Measurements from ENCODE around the gene SRMS. TPM values are rescaled to one million over a fixed set of nuclear protein-coding genes. Genes with fewer than 3 reads are reported as not detected.

Gene SRMS
- total and polyA plus RNA-seq, 2 of the 13 experiments (the other 11 are each of a cell fraction or from before 2014, with no cell fraction given) = not detected

DNA sequence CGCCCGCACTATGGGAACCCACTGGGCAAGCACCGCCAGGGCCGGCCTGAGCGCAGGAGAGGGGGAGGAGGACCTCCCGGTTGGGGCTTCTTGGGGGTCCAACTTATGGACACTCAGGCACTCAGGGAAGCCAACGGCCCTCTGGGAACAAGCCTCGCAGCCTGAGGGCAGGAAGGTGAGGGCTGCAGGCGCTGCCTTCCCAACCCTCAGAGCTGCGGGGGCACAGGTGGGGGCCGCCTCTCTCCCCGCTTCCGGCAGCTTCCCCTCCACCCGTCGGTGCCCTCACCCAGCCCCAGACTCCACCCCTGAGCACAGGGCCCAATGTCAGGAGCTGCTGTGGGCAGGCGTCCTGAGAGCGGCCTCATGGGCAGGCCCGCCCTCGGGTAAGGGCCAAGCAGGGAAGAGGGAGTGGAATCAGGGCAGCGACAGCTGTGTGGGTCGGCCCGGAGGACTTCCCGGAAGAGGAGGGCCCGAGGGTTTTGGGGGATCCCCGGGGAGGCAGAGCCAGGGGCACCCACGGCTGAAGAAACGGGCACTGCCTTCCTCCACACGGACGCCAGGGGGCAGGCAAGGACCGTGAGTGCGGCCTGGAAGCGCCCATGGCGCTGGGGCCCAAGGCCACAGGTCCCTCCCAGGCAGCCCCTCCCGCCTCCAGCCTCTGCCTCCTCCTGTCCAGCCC lies 9.9 kb downstream of the SRMS start (continued):
- TF ChIP-seq NRL (CRISPR knock-in tag; IDR thresholded peaks at IDR 0.05; ENCODE audit: borderline replicate concordance) (peak; percentile 94), KDM1A (CRISPR knock-in tag; IDR thresholded peaks at IDR 0.05) (0 out of 2 replicates have a peak, but pooled peaks have one; percentile 23), SATB2 (CRISPR knock-in tag; IDR thresholded peaks at IDR 0.05) (0 out of 2 replicates have a peak, but pooled peaks have one; percentile 60), ZNF841 (CRISPR knock-in tag; IDR thresholded peaks at IDR 0.05; ENCODE audit: borderline replicate concordance) (no peak), SAFB2 (CRISPR knock-in tag; IDR thresholded peaks at IDR 0.05; ENCODE audit: borderline replicate concordance, low read depth) (peak; percentile 80), ZSCAN9 (CRISPR knock-in tag; IDR thresholded peaks at IDR 0.05; ENCODE audit: borderline replicate concordance) (peak; percentile 71; the same call in 1 of the 2 replicates), GATAD2A (CRISPR knock-in tag; IDR thresholded peaks at IDR 0.05) (peak; percentile 94), SP1 (IDR thresholded peaks at IDR 0.05) (no peak), SP1 (CRISPR knock-in tag; IDR thresholded peaks at IDR 0.05) (peak; percentile 80; the same call in 1 of the 2 replicates), ZNF891 (CRISPR knock-in tag; IDR thresholded peaks at IDR 0.05) (peak; percentile 96), HNRNPK (IDR thresholded peaks at IDR 0.05; ENCODE audit: low read depth, low read length, poor library complexity, severe bottlenecking) (peak; percentile 96), ZFP36 (IDR thresholded peaks at IDR 0.05; ENCODE audit: borderline replicate concordance, low read depth, low read length, partially characterized antibody) (peak; percentile 98), ZNF678 (CRISPR knock-in tag; IDR thresholded peaks at IDR 0.05) (no peak), MED1 (CRISPR knock-in tag; IDR thresholded peaks at IDR 0.05) (peak; percentile 82), GATA4 (IDR thresholded peaks at IDR 0.05; ENCODE audit: borderline replicate concordance, low read depth) (no peak), ZFP1 (CRISPR knock-in tag; IDR thresholded peaks at IDR 0.05) (peak; percentile 38), TAF1 (CRISPR knock-in tag; IDR thresholded peaks at IDR 0.05) (peak; percentile 25; the same call in 1 of the 2 replicates), ZNF557 (CRISPR knock-in tag; IDR thresholded peaks at IDR 0.05) (no peak), ZFP41 (CRISPR knock-in tag; IDR thresholded peaks at IDR 0.05; ENCODE audit: borderline replicate concordance) (peak; percentile 74; the same call in 1 of the 2 replicates), SPEN (CRISPR knock-in tag; IDR thresholded peaks at IDR 0.05; ENCODE audit: low read depth) (peak; percentile 87), RFX5 (IDR thresholded peaks at IDR 0.05; ENCODE audit: low read depth, low read length) (peak; percentile 37), ZBTB7A (CRISPR knock-in tag; IDR thresholded peaks at IDR 0.05) (peak; percentile 98), ZNF567 (CRISPR knock-in tag; IDR thresholded peaks at IDR 0.05; ENCODE audit: borderline replicate concordance) (peak; percentile 95)
- TF ChIP-seq, protein P1, sequence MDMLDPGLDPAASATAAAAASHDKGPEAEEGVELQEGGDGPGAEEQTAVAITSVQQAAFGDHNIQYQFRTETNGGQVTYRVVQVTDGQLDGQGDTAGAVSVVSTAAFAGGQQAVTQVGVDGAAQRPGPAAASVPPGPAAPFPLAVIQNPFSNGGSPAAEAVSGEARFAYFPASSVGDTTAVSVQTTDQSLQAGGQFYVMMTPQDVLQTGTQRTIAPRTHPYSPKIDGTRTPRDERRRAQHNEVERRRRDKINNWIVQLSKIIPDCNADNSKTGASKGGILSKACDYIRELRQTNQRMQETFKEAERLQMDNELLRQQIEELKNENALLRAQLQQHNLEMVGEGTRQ (IDR thresholded peaks at IDR 0.05; ENCODE audit: low read depth, low read length) = 0 out of 2 replicates have a peak, but pooled peaks have one; percentile 4
- TF ChIP-seq, protein P1 (CRISPR knock-in tag; IDR thresholded peaks at IDR 0.05; ENCODE audit: borderline replicate concordance) = no peak
- TF ChIP-seq, protein P2, sequence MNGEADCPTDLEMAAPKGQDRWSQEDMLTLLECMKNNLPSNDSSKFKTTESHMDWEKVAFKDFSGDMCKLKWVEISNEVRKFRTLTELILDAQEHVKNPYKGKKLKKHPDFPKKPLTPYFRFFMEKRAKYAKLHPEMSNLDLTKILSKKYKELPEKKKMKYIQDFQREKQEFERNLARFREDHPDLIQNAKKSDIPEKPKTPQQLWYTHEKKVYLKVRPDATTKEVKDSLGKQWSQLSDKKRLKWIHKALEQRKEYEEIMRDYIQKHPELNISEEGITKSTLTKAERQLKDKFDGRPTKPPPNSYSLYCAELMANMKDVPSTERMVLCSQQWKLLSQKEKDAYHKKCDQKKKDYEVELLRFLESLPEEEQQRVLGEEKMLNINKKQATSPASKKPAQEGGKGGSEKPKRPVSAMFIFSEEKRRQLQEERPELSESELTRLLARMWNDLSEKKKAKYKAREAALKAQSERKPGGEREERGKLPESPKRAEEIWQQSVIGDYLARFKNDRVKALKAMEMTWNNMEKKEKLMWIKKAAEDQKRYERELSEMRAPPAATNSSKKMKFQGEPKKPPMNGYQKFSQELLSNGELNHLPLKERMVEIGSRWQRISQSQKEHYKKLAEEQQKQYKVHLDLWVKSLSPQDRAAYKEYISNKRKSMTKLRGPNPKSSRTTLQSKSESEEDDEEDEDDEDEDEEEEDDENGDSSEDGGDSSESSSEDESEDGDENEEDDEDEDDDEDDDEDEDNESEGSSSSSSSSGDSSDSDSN (CRISPR knock-in tag; IDR thresholded peaks at IDR 0.05) = peak; percentile 89
- TF ChIP-seq, protein P3, sequence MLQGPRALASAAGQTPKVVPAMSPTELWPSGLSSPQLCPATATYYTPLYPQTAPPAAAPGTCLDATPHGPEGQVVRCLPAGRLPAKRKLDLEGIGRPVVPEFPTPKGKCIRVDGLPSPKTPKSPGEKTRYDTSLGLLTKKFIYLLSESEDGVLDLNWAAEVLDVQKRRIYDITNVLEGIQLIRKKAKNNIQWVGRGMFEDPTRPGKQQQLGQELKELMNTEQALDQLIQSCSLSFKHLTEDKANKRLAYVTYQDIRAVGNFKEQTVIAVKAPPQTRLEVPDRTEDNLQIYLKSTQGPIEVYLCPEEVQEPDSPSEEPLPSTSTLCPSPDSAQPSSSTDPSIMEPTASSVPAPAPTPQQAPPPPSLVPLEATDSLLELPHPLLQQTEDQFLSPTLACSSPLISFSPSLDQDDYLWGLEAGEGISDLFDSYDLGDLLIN (CRISPR knock-in tag; IDR thresholded peaks at IDR 0.05; ENCODE audit: borderline replicate concordance) = peak; percentile 76; the same call in 1 of the 2 replicates
